Sciatic nerve (tissue), 2 donors: Measurements from ENCODE around the gene OCLN. TPM values are rescaled to one million over a fixed set of nuclear protein-coding genes. Genes with fewer than 3 reads are reported as not detected.
"Not testable (repeated sequence)": the region's sequence is repeated elsewhere in the genome, so short reads cannot be mapped to it uniquely, and the experiment has no call there.

ENCODE experiments used
- ATAC-seq: fragments of 200-7000 bp; cut with Tn5 transposase; one replicate; pipeline ENCODE4 v1.9.1; 2020; ENCODE audit warnings: mild to moderate bottlenecking, moderate library complexity
- DNase-seq: peaks from one replicate; pipeline ENCODE4 v3.0.0-alpha.2; 2020; ENCODE audit warnings: low spot score
- intact Hi-C: fragments of 100-400 bp; cut with DNase I; formaldehyde crosslinking; loops from one replicate; pipeline ENCODE4 v1.14.2; 2022
- total RNA-seq: library from RNA; stranded (reverse); fragmentation: NEBNext Ultra II Directional; extraction: Animal tissue kit (Norgen Biotek cat#: 25700); gene quantifications from one replicate; pipeline ENCODE4 v1.2.1, GENCODE V29; 2021
- donor health status: DM: no; HTN: no; CAD: no.
- donor health status: DM: no; HTN: no; CAD: no.

OCLN gene
- total RNA-seq, result 18.5 TPM

- DNase-seq (peak; percentile 62), ATAC-seq (peak; percentile 80)
- intact Hi-C loops, result no loop called here
These were observed at the start of gene OCLN for GRCh38 chr5:69492391-69492922. Gene OCLN, plus strand, starts transcription at chr5:69492790. Its CDS starts 11,455 bp downstream, at chr5:69504245.

- no peak for ATAC-seq
- DNase-seq, result no peak
- intact Hi-C loops, result no loop called here
These were observed 48.3 kb upstream of the OCLN start for GRCh38 chr5:69444127-69444754.

- DNase-seq (no peak), ATAC-seq (no peak)
- intact Hi-C loops, result no loop called here
These were observed 43.1 kb upstream of the OCLN start for GRCh38 chr5:69449511-69449910.

GRCh38 chr5:69450116-69450515 is 42.5 kb upstream of the OCLN start:
- intact Hi-C loops, result no loop called here
- ATAC-seq (no peak), DNase-seq (no peak)

- not testable (repeated sequence) for DNase-seq
These were observed 42.1 kb upstream of the OCLN start for GRCh38 chr5:69450527-69450926.

GRCh38 chr5:69451941-69452647 is 40.5 kb upstream of the OCLN start:
- no peak for ATAC-seq
- no peak for DNase-seq
- intact Hi-C loops, result no loop called here

More at GRCh38 chr5:69450527-69450926, 42.1 kb upstream of the OCLN start:
- ATAC-seq, intact Hi-C loops: not testable (repeated sequence)

- DNase-seq, ATAC-seq, intact Hi-C loops: not testable (repeated sequence)
These were observed 39.1 kb upstream of the OCLN start for GRCh38 chr5:69453487-69453886.

- intact Hi-C loops, result no loop called here
- ATAC-seq (no peak), DNase-seq (no peak)
These were observed 37.9 kb upstream of the OCLN start for GRCh38 chr5:69454460-69455249.

GRCh38 chr5:69455428-69455988 is 37.1 kb upstream of the OCLN start:
- DNase-seq, intact Hi-C loops, ATAC-seq: not testable (repeated sequence)

- intact Hi-C loops, result no loop called here
- ATAC-seq (no peak), DNase-seq (no peak)
These were observed 30.4 kb upstream of the OCLN start for GRCh38 chr5:69462170-69462569.

- ATAC-seq, intact Hi-C loops, DNase-seq: not testable (repeated sequence)
These were observed 26.2 kb upstream of the OCLN start for GRCh38 chr5:69466375-69466774.

GRCh38 chr5:69467442-69468225 is 25.0 kb upstream of the OCLN start:
- no peak for ATAC-seq
- intact Hi-C loops, result no loop called here
- no peak for DNase-seq

- intact Hi-C loops, result no loop called here
- no peak for ATAC-seq
These were observed 24.0 kb upstream of the OCLN start for GRCh38 chr5:69468631-69469030.

GRCh38 chr5:69471516-69471915 is 21.1 kb upstream of the OCLN start:
- ATAC-seq, DNase-seq, intact Hi-C loops: not testable (repeated sequence)

More at GRCh38 chr5:69468631-69469030, 24.0 kb upstream of the OCLN start:
- DNase-seq, result no peak

GRCh38 chr5:69472535-69473143 is 20.0 kb upstream of the OCLN start:
- DNase-seq, intact Hi-C loops, ATAC-seq: not testable (repeated sequence)

- DNase-seq (no peak), ATAC-seq (no peak)
- intact Hi-C loops, result no loop called here
These were observed 15.4 kb upstream of the OCLN start for GRCh38 chr5:69477170-69477569.

- intact Hi-C loops, ATAC-seq, DNase-seq: not testable (repeated sequence)
These were observed 14.3 kb upstream of the OCLN start for GRCh38 chr5:69478296-69478695.

- no peak for ATAC-seq
- no peak for DNase-seq
- intact Hi-C loops, result no loop called here
These were observed 7.7 kb upstream of the OCLN start for GRCh38 chr5:69484891-69485290.
